Fibroblast of the aortic adventitia (primary cell): ENCODE results near the gene LHX6. TPM values are rescaled to one million over a fixed set of nuclear protein-coding genes. Genes with fewer than 3 reads are reported as not detected.

Experiments
- DNase-seq: peaks from one replicate; pipeline ENCODE4 v3.0.0-alpha.2; 2010; ENCODE audit warnings: low read depth
- H3K4me3 ChIP-seq: 2 replicates; pipeline ENCODE4 v1.5.1; 2011; ENCODE audit warnings: low read depth, mild to moderate bottlenecking, control low read depth, low read length, moderate library complexity
- CTCF ChIP-seq: IDR thresholded peaks from 2 replicates; pipeline ENCODE4 v1.5.1; 2011; ENCODE audit warnings: mild to moderate bottlenecking, low read length, control low read depth, inconsistent platforms; ENCODE audit not compliant: insufficient read depth
- total RNA-seq: library from RNA; depleted of rRNA; stranded (reverse); fragments of >200 nt; gene quantifications from 2 replicates; pipeline ENCODE4 v1.2.3, GENCODE V29; 2012; ENCODE audit warnings: low replicate concordance

Gene LHX6
- total RNA-seq, 1 donor = not detected

- DNase-seq = no peak
- H3K4me3 ChIP-seq = no peak overlapping the region
- no peak for TF ChIP-seq CTCF
Measured at GRCh38 chr9:122236681-122237080, 7.9 kb upstream of the LHX6 start.

- H3K4me3 ChIP-seq = no peak overlapping the region
- no peak for DNase-seq
- TF ChIP-seq CTCF = no peak
Measured at GRCh38 chr9:122234022-122234748, 5.4 kb upstream of the LHX6 start.

- no peak for TF ChIP-seq CTCF
- H3K4me3 ChIP-seq = no peak overlapping the region
- DNase-seq = no peak
Measured at GRCh38 chr9:122232796-122233306, 4.1 kb upstream of the LHX6 start.

GRCh38 chr9:122229485-122229837, 704 bp upstream of the LHX6 start:
- TF ChIP-seq CTCF = no peak
- no peak for DNase-seq
- no peak overlapping the region for H3K4me3 ChIP-seq

- peak overlapping the region; percentile 14 for H3K4me3 ChIP-seq
- no peak for TF ChIP-seq CTCF
- DNase-seq = no peak
Measured at GRCh38 chr9:122228191-122228567, 578 bp downstream of the LHX6 start.

- TF ChIP-seq CTCF = no peak
- no peak for DNase-seq
- no peak overlapping the region for H3K4me3 ChIP-seq
Measured at GRCh38 chr9:122227575-122227900, 1.2 kb downstream of the LHX6 start.
